HG03066 (cell line): Measurements from ENCODE around the gene CCER1.
"Not testable (repeated sequence)": the region's sequence is repeated elsewhere in the genome, so short reads cannot be mapped to it uniquely, and the experiment has no call there.

Source experiments
- ATAC-seq: cut with Tn5 transposase; IDR thresholded peaks from one replicate; pipeline ENCODE4 v1.9.1; 2021; ENCODE audit warnings: low read depth; ENCODE audit not compliant: unreplicated experiment

Gene CCER1, protein sequence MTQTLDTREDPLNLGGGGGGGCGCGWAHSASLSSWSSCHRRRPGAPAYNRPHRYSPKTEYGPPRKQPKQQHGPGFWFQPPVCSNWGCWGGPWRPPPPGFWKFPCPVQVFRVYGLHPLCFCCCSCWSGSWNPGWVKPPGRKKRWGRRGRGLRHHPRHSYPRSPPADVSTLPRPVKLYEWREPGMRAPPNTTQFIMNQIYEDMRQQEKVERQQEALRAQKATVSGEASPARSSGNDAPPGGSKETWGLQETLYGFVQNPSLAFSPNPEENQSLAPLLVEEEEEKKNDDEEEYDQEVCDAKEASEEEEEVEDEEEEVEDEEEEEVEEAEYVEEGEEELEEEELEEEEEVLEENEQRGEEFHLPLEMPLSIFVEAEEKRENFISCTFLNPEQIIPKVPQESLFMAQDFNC

DNA sequence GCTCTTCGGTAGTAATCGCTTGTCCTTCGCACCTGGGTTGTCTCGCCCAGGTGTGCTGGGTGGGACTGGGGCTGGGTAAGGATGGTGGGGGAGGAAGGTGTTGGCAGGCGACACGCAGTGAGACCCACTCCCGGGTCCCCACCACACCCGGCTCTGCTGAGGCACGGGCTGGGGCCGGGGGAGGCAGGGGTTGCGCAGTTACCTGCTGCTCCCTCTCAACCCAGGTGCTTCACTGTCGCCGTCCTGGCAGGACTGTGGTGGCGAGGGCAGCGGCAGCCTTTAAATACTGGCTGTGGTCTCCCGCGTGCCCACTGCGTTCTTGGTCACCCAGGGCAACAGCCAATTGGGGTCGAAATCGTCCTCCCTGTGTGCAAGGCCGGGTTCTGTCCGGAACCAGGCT, at the start of gene CCER1:
Gene CCER1 (minus strand): TSS at position 256 of the 400 bp plus-strand sequence. CDS start 434 bp downstream, outside the sequence.
- no peak for ATAC-seq

DNA sequence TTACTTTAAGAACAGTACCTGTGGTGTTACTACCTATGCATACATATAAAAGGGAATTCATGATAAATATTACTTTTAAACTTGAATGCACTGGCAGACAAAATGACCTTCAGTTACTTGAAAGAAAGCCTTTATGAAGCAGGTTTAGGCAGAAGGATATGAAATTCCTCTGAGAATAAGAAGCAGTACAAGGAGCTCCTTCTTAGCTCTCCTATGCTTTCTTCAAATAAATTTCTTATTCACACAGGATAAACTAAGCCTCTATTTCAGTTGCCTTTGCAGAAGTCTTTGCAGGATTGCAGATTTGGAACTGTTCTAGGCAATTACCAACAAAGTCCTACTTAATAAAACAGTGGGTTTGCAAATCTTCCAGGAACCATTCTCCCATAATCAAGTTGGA, 48.8 kb upstream of the CCER1 start:
- ATAC-seq: no peak

DNA sequence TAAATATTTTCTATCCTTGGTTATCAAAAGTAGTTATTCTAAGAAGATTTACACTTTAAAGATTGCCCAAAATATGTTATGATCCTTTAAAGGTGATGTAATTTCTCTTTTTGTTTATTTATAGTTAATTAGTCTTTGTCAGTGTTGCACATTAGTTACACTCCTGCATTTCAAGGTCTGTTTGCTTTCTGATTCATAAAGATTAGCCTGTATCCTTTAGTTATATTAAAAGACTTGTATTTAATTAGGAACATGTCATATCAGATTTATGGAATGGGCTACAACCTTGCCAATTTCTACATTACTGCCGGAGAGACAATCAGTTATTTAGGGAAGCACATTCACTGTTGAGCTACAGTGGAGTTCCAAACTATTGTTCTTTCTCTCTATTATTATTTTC, 46.3 kb upstream of the CCER1 start:
- no peak for ATAC-seq

DNA sequence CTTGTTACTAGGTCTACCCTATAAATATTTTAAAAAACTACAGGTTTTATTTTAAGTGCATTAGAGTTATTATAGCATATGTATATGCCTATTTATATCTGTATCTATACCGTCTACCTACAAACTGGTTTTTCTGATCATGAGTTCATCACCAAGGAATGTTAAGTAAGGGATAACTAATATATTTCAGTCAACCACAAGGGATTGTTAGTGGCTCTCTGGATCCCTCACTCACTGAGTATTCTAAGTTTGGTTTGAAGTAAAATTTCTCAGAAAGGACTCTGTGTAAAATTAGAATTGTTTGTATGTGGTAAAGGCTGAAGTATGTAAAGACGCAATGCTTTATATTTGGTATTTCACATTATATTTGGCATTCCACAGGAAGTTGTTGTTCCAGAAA, 45.0 kb upstream of the CCER1 start:
- ATAC-seq: no peak

DNA sequence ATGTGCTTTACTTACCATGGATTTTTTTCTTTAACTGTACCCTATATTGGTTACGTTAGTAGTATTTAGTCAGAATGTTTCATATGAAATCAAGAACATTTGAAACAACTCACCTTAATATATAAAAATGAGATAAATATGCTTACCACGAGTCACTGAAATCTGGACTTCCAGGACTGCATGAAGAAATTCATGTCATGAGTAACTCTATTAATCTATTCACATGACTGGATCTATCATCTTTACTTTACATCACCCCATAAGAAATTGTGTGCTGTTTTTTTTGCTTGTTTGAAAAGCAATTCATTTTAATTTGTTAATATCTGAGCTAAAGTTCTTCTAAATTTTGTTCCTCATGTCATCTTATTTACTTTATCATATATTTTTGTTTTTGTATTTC, 44.6 kb upstream of the CCER1 start:
- no peak for ATAC-seq

DNA sequence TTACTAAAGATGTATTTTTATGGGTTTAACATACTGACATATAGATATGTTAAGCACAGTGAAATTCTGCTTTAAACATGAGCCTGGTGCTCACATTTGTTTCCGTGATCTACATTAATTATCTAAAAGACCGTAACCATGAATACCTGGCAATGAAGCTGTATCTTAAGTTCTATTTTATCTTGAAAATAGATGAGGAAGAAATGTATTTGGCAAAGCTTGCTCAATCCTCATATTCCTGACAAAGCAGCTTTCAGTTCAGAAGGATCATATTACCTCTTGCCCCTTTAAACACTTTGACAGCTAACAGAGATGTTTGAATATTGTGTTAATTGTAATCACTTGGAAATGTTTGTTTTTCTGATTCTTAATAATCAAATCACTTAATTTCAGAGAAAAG, 40.0 kb upstream of the CCER1 start:
- no peak for ATAC-seq

DNA sequence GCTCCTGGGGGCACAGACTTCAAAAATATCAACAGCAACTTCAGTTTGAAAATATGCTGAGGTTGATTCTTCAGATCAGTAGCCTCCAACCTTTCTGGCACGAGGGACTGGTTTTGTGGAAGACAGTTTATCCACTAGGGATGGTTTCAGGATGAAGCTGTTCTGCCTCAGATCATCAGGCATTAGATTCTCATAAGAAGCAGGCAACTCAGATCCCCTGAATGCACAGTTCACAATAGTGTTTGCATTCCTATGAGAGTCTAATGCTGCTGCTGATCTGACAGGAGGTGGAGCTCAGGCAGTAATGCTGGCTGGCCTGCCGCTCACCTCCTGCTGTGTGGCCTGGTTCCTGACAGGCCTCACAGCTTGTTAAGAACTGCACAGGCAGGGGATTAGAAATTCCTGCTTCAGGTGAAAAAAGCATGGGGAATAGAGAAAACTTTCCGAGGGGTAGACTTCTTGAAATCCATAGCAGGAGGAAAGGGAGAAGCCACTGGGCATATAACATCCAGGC, 37.0 kb upstream of the CCER1 start:
- ATAC-seq: no peak

DNA sequence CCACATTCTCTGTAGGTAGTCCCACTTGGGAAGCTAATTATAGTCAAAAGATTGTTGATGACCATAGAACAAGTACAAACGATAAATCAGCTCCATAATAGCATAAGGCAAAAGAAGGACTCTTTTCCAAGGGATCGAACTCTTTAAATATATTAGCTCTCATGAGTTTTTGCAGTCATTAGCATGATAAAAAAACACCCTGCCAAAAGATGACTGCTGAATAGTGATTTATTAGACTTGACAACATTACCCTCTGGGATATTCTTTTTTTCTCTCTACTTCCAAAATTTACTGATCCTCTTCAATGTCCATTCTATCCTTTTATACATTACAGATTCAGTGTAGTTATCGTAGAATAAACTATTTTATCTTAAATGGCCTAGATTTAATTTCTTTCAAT, 35.6 kb upstream of the CCER1 start:
- ATAC-seq: no peak

DNA sequence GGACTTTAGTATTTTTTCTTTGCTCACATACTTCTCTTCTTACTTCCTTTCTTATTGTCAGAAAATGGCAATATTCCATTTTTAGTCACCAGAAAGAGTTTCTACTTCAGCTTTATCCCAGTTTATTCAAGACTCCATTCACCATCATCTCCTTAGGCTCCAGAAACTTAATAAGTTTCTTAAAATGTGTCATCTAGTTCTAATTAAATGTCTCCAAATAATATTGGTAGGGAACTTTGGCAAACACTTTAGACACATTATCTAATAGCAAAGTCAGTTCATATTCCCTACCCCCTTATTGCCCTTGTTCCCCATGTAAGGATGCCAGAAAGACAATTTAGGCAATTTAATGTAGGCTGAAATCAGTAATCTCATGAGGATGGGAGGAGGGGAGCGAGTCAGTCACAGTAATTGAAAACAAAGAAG, 34.7 kb upstream of the CCER1 start:
- no peak for ATAC-seq

DNA sequence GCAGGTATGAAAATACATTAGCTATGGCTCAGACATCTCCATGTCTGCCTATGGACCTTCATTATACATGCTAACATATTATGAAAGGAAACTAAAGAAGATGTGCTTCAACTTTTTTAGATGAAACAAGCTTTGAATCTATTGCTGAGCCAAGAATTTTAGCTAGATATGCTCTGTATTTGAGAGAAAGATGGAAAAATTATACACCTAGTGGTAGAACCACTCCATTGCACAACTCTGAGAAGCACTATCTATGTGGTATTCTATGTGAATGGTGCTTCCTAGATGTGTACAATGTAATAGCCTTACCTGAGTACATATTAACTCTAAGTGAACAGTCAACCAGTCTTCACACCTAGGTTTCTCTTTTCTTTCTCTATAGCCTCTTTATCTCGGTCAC, 32.5 kb upstream of the CCER1 start:
- no peak for ATAC-seq

DNA sequence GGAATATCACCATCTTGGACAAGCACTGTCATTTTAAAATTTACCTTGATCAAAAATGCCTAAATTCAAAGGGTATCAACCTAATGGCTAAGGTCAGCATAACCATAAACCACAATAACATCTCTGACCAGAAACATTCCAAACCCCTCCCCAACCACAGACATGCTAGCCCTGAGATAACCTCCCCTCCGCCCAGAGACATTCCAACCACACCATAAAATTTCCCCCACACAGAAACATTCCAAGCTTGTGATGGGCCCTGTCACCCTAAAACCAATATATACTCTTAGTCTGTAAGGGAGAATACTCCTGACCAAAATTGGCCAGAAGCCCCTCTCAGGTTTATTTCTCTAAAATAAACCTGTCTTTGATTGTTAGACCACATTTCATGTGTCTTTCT, 32.1 kb upstream of the CCER1 start:
- ATAC-seq: no peak

DNA sequence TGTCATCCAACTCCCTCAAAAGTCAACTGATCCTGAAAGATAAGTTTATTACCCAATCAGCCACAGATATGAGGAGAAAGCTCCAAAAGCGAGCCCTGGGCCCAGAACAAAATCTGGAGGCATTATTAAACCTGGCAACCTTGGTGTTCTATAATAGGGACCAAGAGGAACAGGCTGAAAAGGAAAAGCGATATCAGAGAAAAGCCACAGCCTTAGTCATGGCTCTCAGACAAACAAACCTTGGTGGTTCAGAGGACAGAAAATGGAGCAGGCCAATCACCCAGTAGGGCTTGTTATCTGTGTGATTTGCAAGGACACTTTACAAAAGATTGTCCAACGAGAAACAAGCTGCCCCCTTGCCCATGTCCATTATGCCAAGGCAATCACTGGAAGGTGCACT, 30.4 kb upstream of the CCER1 start:
- ATAC-seq: not testable (repeated sequence)

DNA sequence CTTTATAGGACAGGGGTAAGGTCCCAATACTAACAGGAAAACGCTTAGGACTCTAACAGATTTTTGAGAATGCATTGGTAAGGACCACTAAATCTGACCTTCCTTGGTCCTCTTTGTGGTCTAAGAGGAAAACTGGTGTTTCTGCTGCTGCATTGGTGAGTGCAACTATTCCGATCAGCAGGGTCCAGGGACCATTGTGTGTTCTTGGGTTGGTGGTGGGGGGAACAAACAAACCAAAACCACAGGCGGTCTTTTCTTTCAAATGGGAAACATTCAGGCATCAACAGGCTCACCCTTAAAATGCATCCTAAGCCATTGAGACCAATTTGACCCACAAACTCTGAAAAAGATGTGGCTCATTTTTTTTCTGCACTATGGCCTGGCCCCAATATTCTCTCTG, 29.1 kb upstream of the CCER1 start:
- no peak for ATAC-seq

DNA sequence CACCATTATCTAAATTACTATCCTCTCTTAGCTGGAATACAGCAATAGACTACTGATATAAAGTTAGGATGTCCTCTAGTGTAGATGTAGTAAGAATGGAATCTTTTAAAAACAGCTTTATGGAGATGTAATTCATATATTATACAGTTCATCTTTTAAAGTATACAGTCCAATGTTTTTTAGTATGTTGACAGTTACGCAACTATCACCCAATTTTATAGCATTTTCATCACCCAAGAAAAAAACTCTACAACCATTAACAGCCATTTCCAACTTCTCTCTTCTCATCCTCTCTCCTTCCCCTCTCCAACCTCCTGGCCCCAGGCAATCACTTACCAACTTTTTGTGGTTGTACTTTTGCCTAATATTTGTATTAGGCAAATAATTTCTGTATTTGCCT, 27.2 kb upstream of the CCER1 start:
- no peak for ATAC-seq

DNA sequence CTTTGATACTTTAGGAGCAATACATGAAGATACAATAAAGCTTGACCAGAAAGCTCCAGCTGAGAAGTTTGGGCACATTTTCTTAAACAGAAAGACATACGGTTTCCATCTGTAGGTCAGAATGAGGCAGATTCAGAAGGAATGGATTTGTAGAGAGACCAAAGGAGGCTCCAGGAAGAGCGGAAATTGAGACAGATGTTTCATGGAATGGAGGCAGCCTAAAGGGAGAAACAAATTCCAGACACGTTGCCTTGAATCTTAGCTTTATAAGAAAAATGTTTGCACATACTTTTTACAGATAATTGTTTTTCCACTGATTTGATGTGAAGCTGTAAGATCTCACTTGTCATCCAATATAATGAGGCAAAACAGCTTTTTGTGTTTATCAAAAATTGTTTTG, 25.0 kb upstream of the CCER1 start:
- no peak for ATAC-seq

DNA sequence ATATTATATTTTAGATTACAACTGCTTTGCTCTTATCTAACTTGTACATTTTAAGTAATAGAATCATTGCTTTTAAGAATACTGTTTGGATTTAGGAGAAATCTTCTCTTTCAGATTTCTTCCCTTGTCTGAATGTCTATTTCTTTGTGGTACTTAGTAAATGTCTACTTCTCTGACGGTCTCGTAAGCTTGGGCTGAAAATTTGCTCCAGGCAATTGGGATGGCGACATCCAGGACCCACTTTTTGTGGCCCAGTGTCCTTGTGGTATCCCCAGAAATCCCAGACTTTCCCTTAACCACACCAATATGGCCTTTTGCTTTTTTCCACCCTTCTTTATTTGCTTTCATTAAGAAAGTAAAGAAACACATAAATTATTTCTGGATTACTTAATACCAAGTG, 24.0 kb upstream of the CCER1 start:
- no peak for ATAC-seq

DNA sequence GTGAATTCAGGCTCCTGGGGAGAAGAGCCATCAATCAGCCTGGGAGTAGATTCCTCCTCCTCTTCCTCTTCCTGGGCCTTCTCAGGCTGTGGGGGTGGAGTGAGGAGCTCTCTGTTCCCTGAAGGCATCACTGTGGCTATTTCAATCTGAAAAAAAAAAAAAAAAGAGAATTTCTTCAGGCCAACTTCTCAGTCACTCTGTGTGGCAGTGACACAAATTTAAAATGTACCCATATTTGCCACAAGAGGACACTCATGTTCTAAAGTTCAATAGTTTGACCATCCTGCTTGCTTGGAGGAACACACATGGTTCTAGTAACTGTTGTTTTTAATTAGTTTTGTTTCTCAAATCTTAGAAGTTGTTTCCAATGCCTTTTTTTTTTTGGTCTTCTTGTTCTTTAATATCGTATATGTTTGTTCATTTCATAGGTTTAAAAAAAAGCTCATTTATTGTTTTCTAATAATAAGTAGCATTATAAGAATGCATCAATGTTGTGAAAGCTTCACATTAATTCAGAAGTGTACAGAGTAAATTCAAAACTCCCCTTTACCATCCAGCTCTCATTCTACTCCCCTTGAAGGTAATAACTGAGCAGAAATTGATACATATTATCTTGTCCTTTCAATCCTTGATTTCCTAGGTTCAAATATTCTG, 23.3 kb upstream of the CCER1 start:
- ATAC-seq: peak; percentile 91

DNA sequence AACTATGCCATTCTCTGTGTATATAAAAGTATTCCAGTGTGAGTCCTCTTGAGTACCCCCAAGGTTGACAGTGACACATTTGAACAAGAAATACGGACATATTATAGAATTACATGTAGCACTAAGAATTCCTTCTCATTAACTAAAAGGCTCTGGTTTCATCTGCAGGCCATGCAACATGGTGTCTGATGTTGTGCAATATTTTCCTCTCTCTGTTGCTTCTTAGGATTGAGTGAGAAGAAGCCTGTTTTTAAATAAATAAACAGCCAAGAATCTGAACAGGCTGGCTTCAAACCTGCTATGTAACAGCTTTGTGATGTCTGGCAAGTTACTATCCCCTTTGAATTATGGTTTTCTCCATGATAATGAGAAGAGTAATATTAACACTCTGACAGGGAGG, 22.2 kb upstream of the CCER1 start:
- no peak for ATAC-seq

DNA sequence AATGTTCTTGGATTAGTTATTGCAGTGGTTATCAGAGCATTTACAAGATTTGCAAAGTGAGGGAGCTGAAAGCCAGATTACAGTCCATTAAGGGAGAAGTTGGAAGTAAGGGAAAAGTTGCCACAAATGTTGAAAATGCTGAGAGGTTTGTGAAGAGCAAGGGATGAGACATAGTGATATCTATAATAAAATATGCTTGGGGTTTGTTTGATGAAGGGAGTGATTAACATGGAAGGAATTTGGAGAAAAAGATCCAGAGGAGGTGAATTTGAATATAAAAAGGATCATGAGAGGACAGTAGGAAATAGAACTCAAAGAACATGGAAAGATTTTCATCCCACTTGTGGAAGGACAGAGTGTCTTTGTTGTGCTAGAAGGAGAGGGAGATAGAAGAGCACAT, 19.3 kb upstream of the CCER1 start:
- ATAC-seq: no peak

DNA sequence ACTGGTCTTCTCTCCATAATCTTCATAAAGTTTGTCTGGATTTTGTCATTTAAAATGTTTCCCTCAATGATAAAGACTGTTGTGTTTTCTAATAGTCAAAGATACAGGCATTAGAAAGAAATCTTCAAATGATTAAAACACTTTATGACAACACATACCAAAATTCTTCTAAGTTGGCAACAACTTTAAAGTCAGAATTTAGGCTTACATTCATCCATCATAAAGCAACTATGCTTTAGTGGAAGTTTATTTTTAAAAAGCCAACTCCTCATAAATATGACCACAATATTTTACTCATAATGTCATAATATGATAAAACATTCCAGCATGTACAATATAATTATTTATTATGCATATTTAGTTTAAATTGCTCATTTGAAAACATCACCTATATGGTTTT, 17.2 kb upstream of the CCER1 start:
- no peak for ATAC-seq

DNA sequence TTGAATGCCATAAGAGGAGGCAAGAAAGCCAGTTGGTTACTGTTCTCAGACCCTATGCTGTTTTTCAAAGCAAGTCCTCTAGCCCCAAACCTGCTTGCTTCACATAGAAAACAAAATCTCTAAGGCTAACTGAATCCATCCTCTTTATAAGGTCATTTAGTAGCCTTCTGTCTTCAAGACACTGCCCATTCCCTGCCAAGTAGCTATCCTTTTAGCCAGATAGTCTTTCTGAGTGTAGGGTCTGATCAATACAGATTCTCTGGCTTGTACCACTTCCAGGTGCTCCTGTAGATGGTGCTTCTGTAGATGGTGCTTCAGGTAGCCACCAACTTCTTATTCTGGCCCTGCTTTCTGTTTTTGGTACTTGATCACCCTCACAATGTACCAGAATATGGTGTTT, 15.9 kb upstream of the CCER1 start:
- ATAC-seq: no peak

DNA sequence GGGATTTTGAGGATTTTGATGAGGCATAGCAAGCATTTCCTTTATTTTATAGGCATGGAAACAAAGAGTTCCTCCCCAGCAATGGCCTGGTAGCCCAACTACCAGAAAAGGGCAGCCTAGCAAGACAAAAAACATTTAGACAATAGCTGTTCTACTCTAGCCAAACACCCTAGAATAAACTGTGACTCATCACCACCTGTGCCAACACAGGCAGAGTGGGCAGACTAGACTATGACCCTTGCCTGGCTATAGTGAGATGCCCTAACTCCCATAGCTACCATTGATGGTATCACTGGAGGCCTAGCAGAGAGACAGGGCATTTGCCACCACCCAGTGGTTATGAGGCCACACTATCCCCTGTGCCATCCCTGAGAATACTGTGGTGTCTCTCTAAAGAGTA, 15.5 kb upstream of the CCER1 start:
- ATAC-seq: no peak
